WERI-Rb-1 (cell line): Measurements from ENCODE around the gene TENM4.
"Not testable (repeated sequence)": the region's sequence is repeated elsewhere in the genome, so short reads cannot be mapped to it uniquely, and the experiment has no call there.

Experiments
- DNase-seq: peaks from one replicate; pipeline ENCODE4 v3.0.0-alpha.2; 2020
- H3K27ac ChIP-seq: fragments of 250-450 bp; sonication (Bioruptor Pico); 2 replicates; pipeline ENCODE4 v1.5.1; 2020; ENCODE audit warnings: mild to moderate bottlenecking, moderate library complexity
- H3K27me3 ChIP-seq: fragments of 250-450 bp; sonication (Bioruptor Pico); 2 replicates; pipeline ENCODE4 v1.5.1; 2021; ENCODE audit warnings: mild to moderate bottlenecking, low read depth, moderate library complexity; ENCODE audit not compliant: insufficient read depth, severe bottlenecking
- H3K36me3 ChIP-seq: fragments of 250-450 bp; sonication (Bioruptor Pico); 2 replicates; pipeline ENCODE4 v1.5.1; 2020; ENCODE audit warnings: mild to moderate bottlenecking, moderate library complexity
- H3K4me3 ChIP-seq: 2 replicates; pipeline ENCODE4 v1.5.1; 2011; ENCODE audit warnings: low read depth, mild to moderate bottlenecking, control low read depth, low read length
- H3K9me3 ChIP-seq: fragments of 250-450 bp; sonication (Bioruptor Pico); 2 replicates; pipeline ENCODE4 v1.5.1; 2021; ENCODE audit warnings: mild to moderate bottlenecking, moderate library complexity; ENCODE audit not compliant: severe bottlenecking
- TF ChIP-seq, protein P1 (sequence below): IDR thresholded peaks from 2 replicates; pipeline ENCODE4 v1.5.1; 2011; ENCODE audit warnings: low read depth, mild to moderate bottlenecking, control low read depth, inconsistent platforms, low read length

TENM4 gene

DNA sequence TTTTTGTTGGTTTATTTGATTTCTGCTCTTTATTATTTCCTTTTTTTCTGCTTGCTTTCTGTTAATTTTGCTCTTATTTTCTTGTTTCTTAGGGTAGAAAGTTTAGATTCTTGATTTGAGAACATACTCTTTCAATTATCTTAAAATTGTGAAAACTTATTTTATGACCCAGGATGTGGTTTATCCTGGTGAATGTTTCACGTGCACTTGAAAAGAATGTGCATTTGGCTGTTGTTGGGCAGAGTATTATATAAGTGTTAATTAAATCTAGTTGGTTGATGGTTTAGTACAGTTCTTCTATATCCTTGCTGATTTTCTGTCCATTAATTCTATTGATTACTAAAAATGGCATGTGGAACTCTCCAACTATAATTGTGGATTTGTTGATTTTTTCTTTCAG is 799.3 kb downstream of the TENM4 start:
- DNase-seq = no peak
- Histone ChIP-seq H3K4me3 (no peak overlapping the region), H3K27me3 (peaks cover 17% of the 10 kb centered on the region), H3K27ac (no peak overlapping the region), H3K9me3 (peaks cover 4% of the 10 kb centered on the region), H3K36me3 (no peaks in the 10 kb centered on the region)
- TF ChIP-seq, protein P1, sequence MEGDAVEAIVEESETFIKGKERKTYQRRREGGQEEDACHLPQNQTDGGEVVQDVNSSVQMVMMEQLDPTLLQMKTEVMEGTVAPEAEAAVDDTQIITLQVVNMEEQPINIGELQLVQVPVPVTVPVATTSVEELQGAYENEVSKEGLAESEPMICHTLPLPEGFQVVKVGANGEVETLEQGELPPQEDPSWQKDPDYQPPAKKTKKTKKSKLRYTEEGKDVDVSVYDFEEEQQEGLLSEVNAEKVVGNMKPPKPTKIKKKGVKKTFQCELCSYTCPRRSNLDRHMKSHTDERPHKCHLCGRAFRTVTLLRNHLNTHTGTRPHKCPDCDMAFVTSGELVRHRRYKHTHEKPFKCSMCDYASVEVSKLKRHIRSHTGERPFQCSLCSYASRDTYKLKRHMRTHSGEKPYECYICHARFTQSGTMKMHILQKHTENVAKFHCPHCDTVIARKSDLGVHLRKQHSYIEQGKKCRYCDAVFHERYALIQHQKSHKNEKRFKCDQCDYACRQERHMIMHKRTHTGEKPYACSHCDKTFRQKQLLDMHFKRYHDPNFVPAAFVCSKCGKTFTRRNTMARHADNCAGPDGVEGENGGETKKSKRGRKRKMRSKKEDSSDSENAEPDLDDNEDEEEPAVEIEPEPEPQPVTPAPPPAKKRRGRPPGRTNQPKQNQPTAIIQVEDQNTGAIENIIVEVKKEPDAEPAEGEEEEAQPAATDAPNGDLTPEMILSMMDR = no peak

DNA sequence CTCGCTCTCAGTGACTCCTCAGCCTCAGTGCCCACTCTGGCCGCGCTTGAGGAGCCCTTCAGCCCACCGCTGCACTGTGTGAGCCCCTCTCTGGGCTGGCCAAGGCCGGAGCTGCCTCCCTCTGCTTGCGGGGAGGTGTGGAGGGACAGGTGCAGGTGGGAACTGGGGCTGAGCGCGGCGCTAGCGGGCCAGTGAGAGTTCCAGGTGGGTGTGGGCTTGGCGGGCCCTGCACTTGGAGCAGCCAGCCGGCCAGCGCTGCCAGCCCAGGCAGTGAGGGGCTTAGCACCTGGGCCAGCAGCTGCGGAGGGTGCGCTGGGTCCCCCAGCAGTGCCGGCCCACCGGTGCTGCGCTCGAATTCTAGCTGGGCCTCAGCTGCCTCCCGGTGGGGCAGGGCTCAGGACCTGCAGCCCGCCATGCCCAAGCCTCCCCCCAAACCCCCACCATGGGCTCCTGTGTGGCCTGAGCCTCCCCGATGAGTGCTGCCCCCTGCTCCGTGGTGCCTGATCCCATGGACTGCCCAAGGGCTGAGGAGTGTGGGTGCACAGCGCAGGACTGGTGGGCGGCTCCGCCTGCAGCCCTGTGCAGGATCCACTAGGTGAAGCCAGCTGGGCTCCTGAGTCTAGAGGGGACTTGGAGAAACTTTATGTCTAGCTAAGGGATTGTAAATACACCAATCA is 802.0 kb downstream of the TENM4 start:
- H3K36me3 ChIP-seq = no peaks in the 10 kb centered on the region
- H3K9me3 ChIP-seq = peaks cover 4% of the 10 kb centered on the region
- peaks cover 4% of the 10 kb centered on the region for H3K27me3 ChIP-seq
- no peak for DNase-seq
- TF ChIP-seq, protein P1 = no peak
- no peak overlapping the region for H3K27ac ChIP-seq
- no peak overlapping the region for H3K4me3 ChIP-seq

DNA sequence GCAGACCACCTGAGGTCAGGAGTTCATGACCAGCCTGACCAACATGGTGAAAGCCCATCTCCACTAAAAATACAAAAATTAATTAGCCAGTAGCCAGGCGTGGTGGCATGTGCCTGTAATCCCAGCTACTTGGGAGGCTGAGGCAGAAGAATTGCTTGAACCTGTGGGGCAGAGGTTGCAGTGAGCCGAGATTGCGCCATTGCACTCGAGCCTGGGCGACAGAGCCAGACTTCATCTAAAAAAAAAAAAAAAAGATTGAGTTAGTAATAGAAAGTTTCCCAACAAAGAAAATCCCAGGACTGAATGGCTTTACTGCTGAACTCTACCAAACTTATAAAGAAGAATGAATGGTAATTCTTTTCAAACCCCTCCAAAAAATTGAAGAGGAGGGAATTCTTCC is 803.3 kb downstream of the TENM4 start:
- not testable (repeated sequence) for H3K4me3 ChIP-seq, H3K9me3 ChIP-seq, H3K36me3 ChIP-seq, DNase-seq, H3K27ac ChIP-seq, H3K27me3 ChIP-seq

DNA sequence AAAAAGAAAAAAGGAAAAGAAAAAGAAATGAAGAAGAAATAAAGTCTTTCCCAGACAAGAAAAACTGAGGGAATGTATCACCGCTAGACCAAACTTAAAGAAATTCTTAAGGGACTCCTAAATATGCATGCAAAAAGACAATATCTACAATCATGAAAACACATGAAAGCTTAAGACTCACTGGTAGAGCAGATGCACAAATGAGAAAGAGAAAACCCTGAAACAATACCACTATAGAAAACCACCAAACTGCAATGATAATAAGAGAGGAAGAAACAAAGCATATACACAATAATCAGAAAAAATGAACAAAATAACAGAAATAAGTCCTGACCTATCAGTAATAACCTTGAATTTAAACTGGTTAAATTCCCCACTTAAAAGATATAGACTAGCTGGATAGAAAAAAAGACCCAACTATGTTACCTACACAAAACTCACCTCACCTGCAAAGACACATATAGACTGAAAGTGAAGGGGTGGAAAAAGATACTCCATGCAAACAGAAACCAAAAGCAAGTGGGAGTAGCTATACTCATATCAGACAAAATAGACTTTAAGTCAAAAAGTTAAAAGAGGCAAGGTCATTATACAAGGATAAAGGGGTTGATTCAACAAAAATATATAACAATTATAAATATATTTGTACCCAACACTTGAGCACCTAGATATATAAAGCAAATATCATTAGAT is 804.9 kb downstream of the TENM4 start:
- H3K27me3 ChIP-seq = no peaks in the 10 kb centered on the region

DNA sequence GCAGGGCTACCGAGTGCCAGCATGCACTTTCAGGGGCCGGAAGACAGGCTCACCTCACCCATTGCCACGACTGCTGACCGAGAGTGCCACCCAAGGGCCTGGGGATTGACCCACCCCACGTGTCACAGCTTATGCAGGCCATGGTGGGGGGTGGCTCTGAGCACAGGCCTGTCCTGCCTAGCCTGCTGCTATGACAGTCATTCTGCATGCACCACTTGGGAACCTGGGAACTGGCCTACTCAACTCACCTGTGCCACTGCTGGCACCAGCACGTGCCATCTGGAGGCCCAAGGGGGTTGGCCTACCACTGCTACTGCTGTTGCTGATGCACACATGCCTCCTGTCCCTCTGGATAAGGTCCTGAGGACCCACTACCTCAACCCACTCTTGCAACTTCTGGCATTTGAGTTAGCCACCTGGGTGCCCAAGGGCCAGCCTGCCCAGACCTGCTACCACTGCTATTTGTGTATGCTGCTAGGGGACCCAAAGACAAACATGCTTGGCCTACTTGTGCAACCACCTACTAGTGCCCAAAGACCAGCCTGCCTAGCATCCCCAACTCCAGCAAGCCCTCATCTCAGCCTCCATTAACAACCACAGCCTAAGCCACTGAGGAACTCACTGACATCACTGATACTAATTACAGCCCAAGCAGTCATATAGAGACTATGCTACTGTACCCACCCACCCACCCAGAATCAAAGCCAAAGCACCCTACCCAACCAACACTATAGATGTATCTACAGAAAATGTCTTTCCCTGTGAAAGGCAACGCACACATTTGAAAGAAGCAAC is 807.1 kb downstream of the TENM4 start:
- no peak for DNase-seq
- H3K36me3 ChIP-seq = no peaks in the 10 kb centered on the region
- TF ChIP-seq, protein P1 = no peak
- H3K9me3 ChIP-seq = peaks cover 8% of the 10 kb centered on the region
- H3K27me3 ChIP-seq = no peaks in the 10 kb centered on the region
- no peak overlapping the region for H3K4me3 ChIP-seq
- no peak overlapping the region for H3K27ac ChIP-seq

More for the DNA sequence above, 804.9 kb downstream of the TENM4 start:
- H3K9me3 ChIP-seq = peaks cover 4% of the 10 kb centered on the region
- H3K4me3 ChIP-seq = no peak overlapping the region
- no peak overlapping the region for H3K27ac ChIP-seq
- DNase-seq = no peak
- TF ChIP-seq, protein P1 = no peak
- no peaks in the 10 kb centered on the region for H3K36me3 ChIP-seq
